Measurements from ENCODE around the gene POLD4. TPM values are rescaled to one million over a fixed set of nuclear protein-coding genes. Genes with fewer than 3 reads are reported as not detected.

POLD4 gene
- total and polyA plus RNA-seq, 7 donors = 31.8 to 89.8 (median 72.6) TPM

- Histone ChIP-seq H3K4me3 (peak overlapping the region; percentile 76), H3K4me1 (peaks cover 16% of the 10 kb centered on the region), H3K27ac (peak overlapping the region; percentile 16), H3K36me3 (ENCODE audit: insufficient read depth in 1 of 2, low read depth in 1 of 2) (no peaks in the 10 kb centered on the region), H3K27me3 (ENCODE audit: insufficient read depth in 3 of 3, low read length in 2 of 3) (peaks cover 0 to 38% (median 8%) of the 10 kb centered on the region in 3 donors), H3K9me3 (no peaks in the 10 kb centered on the region)
- intact Hi-C loops (cut with DNase I) = no loop called here
- peak in 1 of 4 donors; percentile 1 for ATAC-seq
- no peak for TF ChIP-seq CTCF (IDR thresholded peaks at IDR 0.05)
- 44 to 69% (median 49%) methylated on average over 9 of the region's 9 CpGs for WGBS, 3 donors
- no peak for DNase-seq
Measured at GRCh38 chr11:67374571-67375281, 21.4 kb upstream of the POLD4 start.

- Histone ChIP-seq H3K4me3 (peak overlapping the region; percentile 76), H3K27me3 (ENCODE audit: insufficient read depth in 3 of 3, low read length in 2 of 3) (peaks cover 0 to 38% (median 8%) of the 10 kb centered on the region in 3 donors), H3K9me3 (no peaks in the 10 kb centered on the region), H3K4me1 (peaks cover 16% of the 10 kb centered on the region), H3K27ac (peak overlapping the region; percentile 65), H3K36me3 (ENCODE audit: insufficient read depth in 1 of 2, low read depth in 1 of 2) (no peaks in the 10 kb centered on the region)
- intact Hi-C loops (cut with DNase I) = no loop called here
- peak; percentile 84 to 85 for DNase-seq
- 11 to 22% (median 20%) methylated on average over 24 to 40 of the region's 40 CpGs for WGBS, 3 donors
- TF ChIP-seq CTCF (IDR thresholded peaks at IDR 0.05) = peak; percentile 42
- peak; percentile 70 to 82 (median 79) for ATAC-seq
Measured at GRCh38 chr11:67373648-67374570, 20.6 kb upstream of the POLD4 start.

- H3K27ac ChIP-seq = peak within 1 kb of the TSS; percentile 65
- H3K9me3 ChIP-seq = no peaks in the 10 kb centered on the region
- intact Hi-C loops (cut with DNase I) = no loop called here
- ATAC-seq (peak; percentile 30 to 47 (median 39)), DNase-seq (peak; percentile 69 to 73)
- peaks cover 16% of the 10 kb centered on the region for H3K4me1 ChIP-seq
- peaks cover 0 to 38% (median 8%) of the 10 kb centered on the region in 3 donors for H3K27me3 ChIP-seq (ENCODE audit: insufficient read depth in 3 of 3, low read length in 2 of 3)
- 0 to 1% (median 0%) methylated on average over 30 to 71 of the region's 76 CpGs for WGBS, 3 donors
- H3K36me3 ChIP-seq (ENCODE audit: insufficient read depth in 1 of 2, low read depth in 1 of 2) = no peaks in the 10 kb centered on the region
- peak within 1 kb of the TSS; percentile 76 for H3K4me3 ChIP-seq
- TF ChIP-seq CTCF (IDR thresholded peaks at IDR 0.05) = no peak
Measured at GRCh38 chr11:67372993-67373647, 19.8 kb upstream of the POLD4 start, which contains the start of gene CLCF1. Gene CLCF1, minus strand, starts transcription at chr11:67373598. Its CDS starts 59 bp downstream, at chr11:67373539.

GRCh38 chr11:67372321-67372992, 19.1 kb upstream of the POLD4 start:
- peak overlapping the region; percentile 65 for H3K27ac ChIP-seq
- H3K9me3 ChIP-seq = no peaks in the 10 kb centered on the region
- peaks cover 0 to 44% (median 8%) of the 10 kb centered on the region in 3 donors for H3K27me3 ChIP-seq (ENCODE audit: insufficient read depth in 3 of 3, low read length in 2 of 3)
- TF ChIP-seq CTCF (IDR thresholded peaks at IDR 0.05) = no peak
- peak overlapping the region; percentile 76 for H3K4me3 ChIP-seq
- 1 to 3% (median 1%) methylated on average over 6 to 71 of the region's 78 CpGs for WGBS, 3 donors
- H3K4me1 ChIP-seq = peaks cover 16% of the 10 kb centered on the region
- intact Hi-C loops (cut with DNase I) = no loop called here
- H3K36me3 ChIP-seq (ENCODE audit: insufficient read depth in 1 of 2, low read depth in 1 of 2) = no peaks in the 10 kb centered on the region
- ATAC-seq (no peak), DNase-seq (peak in 1 of 2 donors; percentile 51)
